Activated T-cell treated with anti-CD3 and anti-CD28 coated beads, Interleukin-2, amount 50 U/mL, for 1 hour (primary cell): ENCODE data around the gene ALMS1.
"Not testable (repeated sequence)": the region's sequence is repeated elsewhere in the genome, so short reads cannot be mapped to it uniquely, and the experiment has no call there.

Experiments used
- DNase-seq: peaks from one replicate; pipeline ENCODE4 v3.0.0-alpha.2; 2020

The ALMS1 gene, protein sequence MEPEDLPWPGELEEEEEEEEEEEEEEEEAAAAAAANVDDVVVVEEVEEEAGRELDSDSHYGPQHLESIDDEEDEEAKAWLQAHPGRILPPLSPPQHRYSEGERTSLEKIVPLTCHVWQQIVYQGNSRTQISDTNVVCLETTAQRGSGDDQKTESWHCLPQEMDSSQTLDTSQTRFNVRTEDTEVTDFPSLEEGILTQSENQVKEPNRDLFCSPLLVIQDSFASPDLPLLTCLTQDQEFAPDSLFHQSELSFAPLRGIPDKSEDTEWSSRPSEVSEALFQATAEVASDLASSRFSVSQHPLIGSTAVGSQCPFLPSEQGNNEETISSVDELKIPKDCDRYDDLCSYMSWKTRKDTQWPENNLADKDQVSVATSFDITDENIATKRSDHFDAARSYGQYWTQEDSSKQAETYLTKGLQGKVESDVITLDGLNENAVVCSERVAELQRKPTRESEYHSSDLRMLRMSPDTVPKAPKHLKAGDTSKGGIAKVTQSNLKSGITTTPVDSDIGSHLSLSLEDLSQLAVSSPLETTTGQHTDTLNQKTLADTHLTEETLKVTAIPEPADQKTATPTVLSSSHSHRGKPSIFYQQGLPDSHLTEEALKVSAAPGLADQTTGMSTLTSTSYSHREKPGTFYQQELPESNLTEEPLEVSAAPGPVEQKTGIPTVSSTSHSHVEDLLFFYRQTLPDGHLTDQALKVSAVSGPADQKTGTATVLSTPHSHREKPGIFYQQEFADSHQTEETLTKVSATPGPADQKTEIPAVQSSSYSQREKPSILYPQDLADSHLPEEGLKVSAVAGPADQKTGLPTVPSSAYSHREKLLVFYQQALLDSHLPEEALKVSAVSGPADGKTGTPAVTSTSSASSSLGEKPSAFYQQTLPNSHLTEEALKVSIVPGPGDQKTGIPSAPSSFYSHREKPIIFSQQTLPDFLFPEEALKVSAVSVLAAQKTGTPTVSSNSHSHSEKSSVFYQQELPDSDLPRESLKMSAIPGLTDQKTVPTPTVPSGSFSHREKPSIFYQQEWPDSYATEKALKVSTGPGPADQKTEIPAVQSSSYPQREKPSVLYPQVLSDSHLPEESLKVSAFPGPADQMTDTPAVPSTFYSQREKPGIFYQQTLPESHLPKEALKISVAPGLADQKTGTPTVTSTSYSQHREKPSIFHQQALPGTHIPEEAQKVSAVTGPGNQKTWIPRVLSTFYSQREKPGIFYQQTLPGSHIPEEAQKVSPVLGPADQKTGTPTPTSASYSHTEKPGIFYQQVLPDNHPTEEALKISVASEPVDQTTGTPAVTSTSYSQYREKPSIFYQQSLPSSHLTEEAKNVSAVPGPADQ (N-terminal part only)

GRCh38 chr2:73385504-73386341 is at the start of gene ALMS1:
Gene ALMS1 (plus strand): TSS chr2:73385836. CDS start chr2:73385869, 33 bp downstream.
- DNase-seq, result peak; percentile 90

- no peak for DNase-seq
Measured at GRCh38 chr2:73337828-73338227, 47.8 kb upstream of the ALMS1 start.

DNA sequence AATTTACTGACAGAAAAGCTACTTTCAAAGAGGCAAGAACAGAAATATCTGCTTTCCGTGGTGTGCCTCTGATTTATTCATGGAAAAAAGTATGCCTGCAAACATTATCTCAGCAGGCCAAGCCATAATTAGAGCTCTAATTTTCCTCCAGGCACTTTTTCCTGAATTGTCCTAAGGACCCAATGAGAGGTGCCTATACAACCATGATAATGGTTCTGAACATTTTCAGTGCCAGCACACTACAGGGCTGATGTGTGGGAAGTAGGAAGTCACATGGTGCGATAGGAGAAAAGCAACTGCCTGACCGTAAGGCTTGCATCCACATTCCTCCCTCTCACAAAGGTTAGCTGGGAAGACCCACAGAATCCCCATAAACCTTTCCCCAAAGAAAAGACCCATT is 46.4 kb upstream of the ALMS1 start:
- DNase-seq, result no peak

DNA sequence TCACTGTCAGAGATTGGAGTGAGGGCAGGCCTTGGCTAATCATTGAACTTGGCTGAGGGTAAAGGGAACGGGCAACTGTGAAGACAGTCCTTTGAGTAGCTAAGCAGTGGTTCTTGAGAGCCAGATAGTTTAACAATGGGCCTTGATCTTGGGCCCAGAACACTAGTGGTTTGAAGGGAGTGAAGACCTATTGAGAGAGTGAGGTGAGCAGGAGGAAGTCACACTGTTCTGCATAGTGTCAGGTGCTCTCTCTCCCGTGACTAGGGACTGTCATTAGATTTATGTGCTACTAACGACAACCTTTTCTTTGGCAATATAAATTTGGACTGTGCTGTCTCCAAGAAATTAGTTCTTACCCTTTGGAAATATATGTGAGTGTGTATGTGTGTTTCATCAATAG is 44.6 kb upstream of the ALMS1 start:
- no peak for DNase-seq

DNA sequence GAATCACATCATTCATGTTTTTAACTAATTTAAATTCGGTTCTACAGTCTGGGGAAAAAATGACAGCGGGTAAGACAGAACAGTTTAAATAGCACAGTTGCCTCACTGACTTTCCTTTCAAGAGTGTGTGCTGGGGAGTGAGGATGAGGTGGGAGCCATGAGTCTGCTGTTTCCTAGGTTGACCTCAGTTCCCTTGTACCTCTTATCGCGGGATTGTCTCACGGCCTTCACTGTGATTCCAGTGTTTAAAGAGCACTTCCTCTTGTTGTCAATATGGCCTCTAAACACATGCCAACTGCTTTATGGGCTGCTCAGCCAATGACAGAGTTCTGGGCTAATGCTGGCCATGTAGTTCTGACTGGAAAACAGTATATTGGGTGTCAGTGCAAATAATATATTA is 41.6 kb upstream of the ALMS1 start:
- no peak for DNase-seq

- DNase-seq, result not testable (repeated sequence)
Measured at GRCh38 chr2:73344747-73345146, 40.9 kb upstream of the ALMS1 start.

- no peak for DNase-seq
Measured at GRCh38 chr2:73350035-73350691, 35.5 kb upstream of the ALMS1 start.

DNA sequence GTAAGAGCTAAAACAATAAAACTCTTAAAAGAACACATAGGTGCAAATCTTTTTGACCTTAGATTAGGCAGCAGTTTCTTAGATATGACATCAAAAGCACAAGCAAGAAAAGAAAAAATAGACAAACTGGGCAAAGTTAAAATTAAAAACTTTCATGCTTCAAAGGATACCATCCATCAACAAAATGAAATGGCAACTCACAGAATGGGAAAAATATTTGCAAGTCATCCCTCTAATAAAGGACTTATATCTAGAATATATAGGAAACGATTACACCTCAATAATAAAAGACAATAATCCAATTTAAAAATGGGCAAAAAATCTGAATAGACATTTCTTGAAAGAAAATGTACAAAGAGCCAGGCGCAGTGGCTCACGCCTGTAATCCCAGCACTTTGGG is 29.5 kb upstream of the ALMS1 start:
- no peak for DNase-seq

GRCh38 chr2:73359915-73360697 is 25.5 kb upstream of the ALMS1 start:
- no peak for DNase-seq

GRCh38 chr2:73366060-73366459 is 19.6 kb upstream of the ALMS1 start:
- no peak for DNase-seq

DNA sequence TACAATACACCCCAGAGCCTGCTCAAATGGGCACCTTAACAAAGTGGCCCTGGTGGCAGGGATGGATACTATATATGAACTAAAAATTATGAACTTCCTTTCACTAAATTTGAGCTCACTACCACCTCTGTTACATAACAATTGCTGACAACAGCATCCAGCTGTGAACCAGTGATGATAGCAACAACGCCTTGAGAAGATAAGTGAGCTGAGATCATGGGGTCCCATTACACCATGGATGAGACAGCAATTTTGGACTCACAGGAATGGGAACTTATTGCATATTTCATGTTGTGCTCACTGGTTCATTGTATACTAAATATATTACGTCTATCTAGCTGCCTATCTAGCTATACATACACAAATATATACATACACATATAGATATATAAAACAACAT is 16.9 kb upstream of the ALMS1 start:
- no peak for DNase-seq

- DNase-seq, result no peak
Measured at GRCh38 chr2:73370348-73370747, 15.3 kb upstream of the ALMS1 start.

DNA sequence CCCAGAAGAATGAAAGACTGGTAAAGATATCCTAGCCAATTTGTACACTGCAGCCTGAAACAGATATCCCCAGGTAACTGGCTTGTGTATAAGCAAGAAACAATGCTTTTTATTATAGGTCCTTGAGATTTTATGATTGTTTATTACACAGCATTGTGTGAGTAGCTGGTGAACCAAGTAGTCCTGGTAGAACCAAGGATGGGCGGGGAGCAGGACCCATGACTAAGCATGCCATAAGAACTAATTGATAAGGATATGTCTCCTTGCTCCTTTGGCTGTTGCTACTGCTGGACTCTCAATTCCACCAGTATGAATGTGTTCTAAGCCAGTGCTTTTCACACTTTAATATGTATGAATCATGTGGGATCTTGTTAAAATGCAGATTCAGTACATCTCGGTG is 12.3 kb upstream of the ALMS1 start:
- no peak for DNase-seq

GRCh38 chr2:73374269-73374668 is 11.4 kb upstream of the ALMS1 start:
- DNase-seq, result no peak

GRCh38 chr2:73376681-73377080 is 9.0 kb upstream of the ALMS1 start:
- DNase-seq, result no peak

DNA sequence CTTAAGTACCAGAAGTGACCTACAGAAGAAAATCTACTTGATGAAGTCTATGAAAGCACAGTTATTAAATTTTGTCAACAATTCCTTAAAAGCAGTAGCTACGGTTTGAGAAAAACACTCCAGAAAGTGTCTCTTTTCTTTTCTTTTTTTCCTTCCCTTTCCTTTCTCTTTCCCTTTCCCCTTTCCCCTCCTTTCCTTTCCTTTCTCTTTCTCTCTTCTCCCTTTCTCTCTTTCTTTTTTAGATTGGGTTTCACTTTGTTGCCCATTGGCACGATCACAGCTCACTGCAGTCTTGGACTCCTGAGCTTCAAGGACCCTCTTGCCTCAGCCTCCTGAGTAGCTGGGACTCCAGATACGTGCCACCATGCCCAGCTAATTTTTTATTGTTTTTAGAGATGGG is 2.6 kb upstream of the ALMS1 start:
- DNase-seq, result no peak

DNA sequence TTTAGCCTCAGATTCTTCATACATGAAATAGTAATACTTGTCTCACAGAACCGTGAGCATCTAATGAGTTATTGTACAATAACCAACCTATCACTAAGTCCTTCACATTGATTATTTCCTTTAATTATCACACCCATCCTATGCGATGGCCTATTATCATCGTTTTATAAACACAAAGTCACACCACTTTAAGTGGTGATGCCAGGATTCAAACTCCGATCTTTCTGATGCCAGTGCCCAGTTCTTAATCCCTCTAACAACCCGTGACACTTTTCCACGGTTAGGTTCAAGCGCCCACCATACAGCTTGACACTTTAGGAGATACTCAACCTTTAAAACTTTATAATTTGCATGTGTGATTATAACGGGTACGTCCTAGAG is 523 bp upstream of the ALMS1 start:
- DNase-seq, result no peak

- no peak for DNase-seq
Measured at GRCh38 chr2:73386342-73386868, 769 bp downstream of the ALMS1 start.

GRCh38 chr2:73386894-73387636 is 1.4 kb downstream of the ALMS1 start:
- DNase-seq, result no peak
